H1 (cell line): ENCODE measurements around the gene FRRS1. TPM values are rescaled to one million over a fixed set of nuclear protein-coding genes. Genes with fewer than 3 reads are reported as not detected.

Experiments
- CTCF ChIA-PET: fragments of 300-600 bp; sonication (Branson Sonifier 250); formaldehyde crosslinking; loops from one replicate; lab custom pipeline; 2021; ENCODE audit not compliant: partially characterized antibody; lab: Charles Lee
- POLR2A ChIA-PET: fragments of 300-600 bp; sonication (Branson Sonifier 250); formaldehyde crosslinking; loops from one replicate; lab custom pipeline; 2021; ENCODE audit warnings: inconsistent platforms; ENCODE audit not compliant: partially characterized antibody; lab: Charles Lee
- DNase-seq, 2 experiments: peaks; one replicate each; pipeline versions ENCODE4 v3.0.0 to v3.0.0-alpha.2; 2010 to 2022; ENCODE audit warnings: low spot score in 2 of 2, low read depth in 1 of 2, mixed read lengths in 1 of 2
- FAIRE-seq: peaks from 2 replicates; lab custom pipeline; 2011; peaks lifted over from hg19 to GRCh38; lab: Jason Lieb, UNC
- H2AFZ ChIP-seq: 2 replicates; pipeline ENCODE4 v1.8.1; 2012; ENCODE audit warnings: low read length, inconsistent platforms
- H2AK5ac ChIP-seq: 2 replicates; pipeline ENCODE4 v1.6.1; 2013; ENCODE audit warnings: low read depth, low read length
- H2BK120ac ChIP-seq: replicated peaks from 2 replicates; pipeline ENCODE3; 2013; ENCODE audit warnings: low read depth, low read length, inconsistent platforms
- H2BK12ac ChIP-seq: 2 replicates; pipeline ENCODE4 v1.6.1; 2013; ENCODE audit warnings: low read depth, low read length
- H2BK15ac ChIP-seq: 2 replicates; pipeline ENCODE4 v1.6.1; 2013; ENCODE audit warnings: low read length
- H2BK20ac ChIP-seq: 2 replicates; pipeline ENCODE4 v1.6.1; 2013; ENCODE audit warnings: low read length
- H2BK5ac ChIP-seq: 2 replicates; pipeline ENCODE4 v1.6.1; 2013; ENCODE audit warnings: low read depth, low read length
- H3K14ac ChIP-seq: 2 replicates; pipeline ENCODE4 v1.6.1; 2013; ENCODE audit warnings: inconsistent platforms; ENCODE audit not compliant: insufficient read length
- H3K18ac ChIP-seq: 2 replicates; pipeline ENCODE4 v1.6.1; 2013; ENCODE audit warnings: low read length; ENCODE audit errors: extremely low read depth
- H3K23ac ChIP-seq: 2 replicates; pipeline ENCODE4 v1.6.1; 2013; ENCODE audit warnings: inconsistent platforms; ENCODE audit not compliant: insufficient read length
- H3K23me2 ChIP-seq: 2 replicates; pipeline ENCODE4 v1.6.1; 2013; ENCODE audit warnings: low read depth, low read length
- H3K27ac ChIP-seq: 2 replicates; pipeline ENCODE4 v1.6.1; 2011; ENCODE audit warnings: low read depth, low read length, inconsistent platforms
- H3K27me3 ChIP-seq, 4 experiments: replicated peaks in 1 of 4; 1 replicate in 1 of 4; 2 replicates in 3 of 4; pipeline versions ENCODE4 v1.6.1 to v1.8.1; 2011 to 2013; ENCODE audit warnings: low read length in 3 of 4, mild to moderate bottlenecking in 3 of 4, inconsistent platforms in 2 of 4, mixed read lengths in 2 of 4, moderate library complexity in 1 of 4; ENCODE audit not compliant: control insufficient read depth in 3 of 4, insufficient read depth in 3 of 4; ENCODE audit errors: extremely low read depth in 1 of 4
- H3K36me3 ChIP-seq, 4 experiments: 2 replicates each; pipeline versions ENCODE4 v1.6.1 to v1.8.1; 2011 to 2013; ENCODE audit warnings: mild to moderate bottlenecking in 4 of 4, low read length in 3 of 4, moderate library complexity in 2 of 4, control low read depth in 1 of 4, inconsistent platforms in 1 of 4; ENCODE audit not compliant: insufficient read depth in 4 of 4, control insufficient read depth in 2 of 4
- H3K4ac ChIP-seq: replicated peaks from 2 replicates; pipeline ENCODE3; 2013; ENCODE audit warnings: low read length, low read depth, mixed read lengths, inconsistent platforms; ENCODE audit not compliant: insufficient read length
- H3K4me1 ChIP-seq, 4 experiments: replicated peaks in 1 of 4; 1 replicate in 1 of 4; 2 replicates in 3 of 4; pipeline versions ENCODE4 v1.6.1 to v1.8.1; 2011 to 2013; ENCODE audit warnings: low read length in 3 of 4, inconsistent platforms in 2 of 4, mixed read lengths in 1 of 4; ENCODE audit not compliant: insufficient read depth in 4 of 4, control insufficient read depth in 3 of 4
- H3K4me2 ChIP-seq, 2 experiments: 2 replicates each; pipeline versions ENCODE4 v1.6.1 to v1.8.1; 2011 to 2013; ENCODE audit warnings: low read depth in 2 of 2, low read length in 2 of 2, control low read depth in 1 of 2, inconsistent platforms in 1 of 2, mild to moderate bottlenecking in 1 of 2; ENCODE audit not compliant: insufficient read depth in 1 of 2
- H3K4me3 ChIP-seq, 4 experiments: fragments of 200-600, 300-600 bp in 1 of 4; sonication (generic), shearing (Covaris generic), sonication (Bioruptor Twin) in 1 of 4; 2 replicates each; pipeline versions ENCODE4 v1.5.1 to v1.8.1; 2011 to 2016; ENCODE audit warnings: low read length in 4 of 4, low read depth in 3 of 4, control low read depth in 2 of 4, inconsistent platforms in 2 of 4, mild to moderate bottlenecking in 2 of 4, mixed read lengths in 1 of 4, moderate library complexity in 1 of 4; ENCODE audit not compliant: insufficient read depth in 2 of 4; ENCODE audit errors: extremely low read depth in 1 of 4
- H3K56ac ChIP-seq: replicated peaks from 2 replicates; pipeline ENCODE3; 2013; ENCODE audit warnings: low read depth, mild to moderate bottlenecking, mixed read lengths, low read length, inconsistent platforms; ENCODE audit not compliant: insufficient read length
- H3K79me1 ChIP-seq: 2 replicates; pipeline ENCODE4 v1.6.1; 2013; ENCODE audit warnings: low read depth, low read length, control low read depth
- H3K79me2 ChIP-seq, 2 experiments: 2 replicates each; pipeline versions ENCODE4 v1.6.1 to v1.8.1; 2012 to 2013; ENCODE audit warnings: low read length in 2 of 2, mild to moderate bottlenecking in 2 of 2, inconsistent platforms in 1 of 2; ENCODE audit not compliant: insufficient read depth in 2 of 2, control insufficient read depth in 1 of 2
- H3K9ac ChIP-seq, 4 experiments: replicated peaks in 1 of 4; 1 replicate in 1 of 4; 2 replicates in 3 of 4; pipeline versions ENCODE4 v1.6.1 to v1.8.1; 2011 to 2013; ENCODE audit warnings: low read depth in 3 of 4, low read length in 3 of 4, control low read depth in 2 of 4, mild to moderate bottlenecking in 2 of 4, moderate library complexity in 2 of 4, inconsistent platforms in 1 of 4; ENCODE audit errors: extremely low read depth in 1 of 4
- H3K9me3 ChIP-seq, 2 experiments: 2 replicates each; pipeline versions ENCODE4 v1.6.1 to v1.8.1; 2012 to 2013; ENCODE audit warnings: mild to moderate bottlenecking in 2 of 2, moderate library complexity in 2 of 2, control low read depth in 1 of 2, inconsistent platforms in 1 of 2, low read depth in 1 of 2, low read length in 1 of 2, mixed read lengths in 1 of 2; ENCODE audit not compliant: insufficient read depth in 2 of 2
- H4K20me1 ChIP-seq, 2 experiments: replicated peaks in 1 of 2; 2 replicates each; pipeline versions ENCODE3 to v1.8.1; 2011 to 2013; ENCODE audit warnings: inconsistent platforms in 2 of 2, low read length in 2 of 2, mild to moderate bottlenecking in 1 of 2; ENCODE audit not compliant: insufficient read depth in 2 of 2, control insufficient read depth in 1 of 2
- H4K5ac ChIP-seq: 2 replicates; pipeline ENCODE4 v1.6.1; 2013; ENCODE audit warnings: low read length, low read depth, mixed read lengths, inconsistent platforms; ENCODE audit not compliant: insufficient read length
- H4K8ac ChIP-seq: 2 replicates; pipeline ENCODE4 v1.8.0; 2013; ENCODE audit warnings: mild to moderate bottlenecking, moderate library complexity, low read length, inconsistent platforms; ENCODE audit not compliant: insufficient read depth; ENCODE audit errors: extremely low read depth
- H4K91ac ChIP-seq: replicated peaks from 2 replicates; pipeline ENCODE3; 2013; ENCODE audit warnings: low read length, mixed read lengths, inconsistent platforms; ENCODE audit not compliant: insufficient read length
- CTCF ChIP-seq, 3 experiments: IDR thresholded peaks; 1 replicate in 2 of 3; 2 replicates in 1 of 3; pipeline versions ENCODE4 v1.5.1 to v1.6.1; 2011; ENCODE audit warnings: low read length in 3 of 3, mild to moderate bottlenecking in 3 of 3, inconsistent platforms in 2 of 3, low read depth in 1 of 3, moderate library complexity in 1 of 3; ENCODE audit not compliant: insufficient read depth in 1 of 3; ENCODE audit errors: control extremely low read depth in 1 of 3
- KDM1A ChIP-seq: fragments of 200-600, 300-600 bp; sonication (generic); IDR thresholded peaks from 2 replicates; pipeline ENCODE4 v1.7.1; 2016; ENCODE audit warnings: mild to moderate bottlenecking, low read length, borderline replicate concordance
- POLR2A ChIP-seq, 2 experiments: IDR thresholded peaks; 1 replicate in 1 of 2; 2 replicates in 1 of 2; pipeline ENCODE4 v1.6.1; 2011; ENCODE audit warnings: low read depth in 2 of 2, low read length in 2 of 2, mild to moderate bottlenecking in 2 of 2; ENCODE audit errors: control extremely low read depth in 1 of 2
- RAD21 ChIP-seq, 2 experiments: IDR thresholded peaks in 1 of 2; conservative IDR thresholded peaks in 1 of 2; 2 replicates each; pipeline ENCODE4 v1.6.1; 2011; ENCODE audit warnings: low read depth in 2 of 2, low read length in 2 of 2, improper control_type of control experiment in 1 of 2, inconsistent platforms in 1 of 2, mild to moderate bottlenecking in 1 of 2, moderate library complexity in 1 of 2
- WGBS, 2 experiments: shearing (Covaris generic) in 1 of 2; methylation state at CpG; one replicate each; pipeline versions ENCODE4 v1.1.6 to v1.1.7; 2013 to 2015; ENCODE audit warnings: low lambda C conversion rate in 2 of 2, mixed read lengths in 2 of 2, inconsistent platforms in 1 of 2, low coverage in 1 of 2, missing lambda C conversion rate in 1 of 2; ENCODE audit not compliant: insufficient replicate concordance in 2 of 2, insufficient coverage in 1 of 2, insufficient read length in 1 of 2; ENCODE audit errors: extremely low coverage in 1 of 2, missing lambda C conversion rate in 1 of 2; 5-methylcytosine and 5-hydroxymethylcytosine counted together
- polyA plus RNA-seq, 7 experiments: library from polyadenylated mRNA; depleted of rRNA in 3 of 7; stranded (reverse) in 5 of 7; unstranded in 2 of 7; fragments of >200 nt in 5 of 7; fragments of 200-250 nt in 2 of 7; gene quantifications; 1 replicate in 5 of 7; 2 replicates in 1 of 7; 4 replicates in 1 of 7; pipeline versions ENCODE4 v1.2.1 to v1.2.3, GENCODE V29; 2011 to 2013; ENCODE audit warnings: missing spikeins in 2 of 7, mixed read lengths in 2 of 7
- total RNA-seq: library from RNA; stranded (reverse); fragmentation: NEBNext Ultra II Directional; extraction: Animal tissue kit (Norgen Biotek cat#: 25700); gene quantifications from 2 replicates; pipeline ENCODE4 v1.2.1, GENCODE V29; 2021

FRRS1 gene
- total and polyA plus RNA-seq, 2 of the 8 experiments (the other 6 are each of a cell fraction or from before 2014, with no cell fraction given), result 3.5 to 6.5 TPM

GRCh38 chr1:99707535-99708142 is 58.8 kb downstream of the FRRS1 start:
- no peaks in the 10 kb centered on the region for H3K79me2 ChIP-seq
- TF ChIP-seq CTCF (IDR thresholded peaks at IDR 0.05; ENCODE audit: control extremely low read depth in 1 of 3, insufficient read depth in 1 of 3, low read depth in 1 of 3, low read length in 3 of 3) (peak in 2 of 3 experiments; percentile 71 to 84; a peak in 3 of 4 replicates), KDM1A (no peak), RAD21 (IDR thresholded peaks at IDR 0.05 in 1 of 2, conservative IDR thresholded peaks at IDR 0.05 in 1 of 2; ENCODE audit: low read depth in 2 of 2, low read length in 2 of 2) (peak; percentile 94 to 95), POLR2A (IDR thresholded peaks at IDR 0.05; ENCODE audit: control extremely low read depth in 1 of 2, low read depth in 2 of 2, low read length in 2 of 2) (no peak)
- H2BK15ac ChIP-seq, result no peak overlapping the region
- DNase-seq, result peak in 1 of 2 experiments; percentile 82
- 27% methylated on average over 4 of the region's 4 CpGs; no CpG with 5 or more reads in 1 of the 2 experiments for WGBS, 2 experiments
- H3K4me1 ChIP-seq, result no peaks in the 10 kb centered on the region
- no peak overlapping the region for H3K14ac ChIP-seq
- no peak overlapping the region for H3K9ac ChIP-seq
- H3K4me3 ChIP-seq, result no peak overlapping the region
- ChIA-PET POLR2A (no interaction called here), CTCF (interaction anchor here (0.7 to 3.5 kb wide), 15 partner anchors 8 to 982 kb away, joined by 3 to 13 read pairs (median 3); no protein-coding TSS in a partner anchor)
- peak; percentile 76 for FAIRE-seq
- no peak overlapping the region for H3K56ac ChIP-seq
- H3K4me2 ChIP-seq, result no peak overlapping the region
- H2BK5ac ChIP-seq, result no peak overlapping the region
- no peak overlapping the region for H2BK120ac ChIP-seq
- no peak overlapping the region for H2BK20ac ChIP-seq
- no peak overlapping the region for H2AK5ac ChIP-seq
- no peak overlapping the region for H2AFZ ChIP-seq
- H3K18ac ChIP-seq, result no peak overlapping the region
- peaks cover 0 to 4% (median 0%) of the 10 kb centered on the region in 4 experiments; a peak in 1 of 8 replicates for H3K36me3 ChIP-seq
- no peaks in the 10 kb centered on the region for H4K20me1 ChIP-seq
- no peak overlapping the region for H2BK12ac ChIP-seq
- H3K4ac ChIP-seq, result no peak overlapping the region
- no peak overlapping the region for H4K91ac ChIP-seq
- no peaks in the 10 kb centered on the region for H3K9me3 ChIP-seq
- H3K79me1 ChIP-seq, result no peaks in the 10 kb centered on the region
- no peak overlapping the region for H4K5ac ChIP-seq
- no peaks in the 10 kb centered on the region for H3K23me2 ChIP-seq
- no peaks in the 10 kb centered on the region for H3K27me3 ChIP-seq
- H3K27ac ChIP-seq, result no peak overlapping the region
- H4K8ac ChIP-seq, result no peak overlapping the region
- H3K23ac ChIP-seq, result no peak overlapping the region
